HL-60 (cell line): ENCODE measurements around the gene NQO2.

Experiments
- DNase-seq, 2 experiments: peaks; one replicate each; pipeline ENCODE4 v3.0.0-alpha.2; 2010 to 2020; ENCODE audit warnings: low read depth in 1 of 2, low spot score in 1 of 2
- H3K27ac ChIP-seq: fragments of 250-450 bp; sonication (Bioruptor Pico); replicated peaks from 2 replicates; pipeline ENCODE4 v1.5.1; 2020; ENCODE audit warnings: mild to moderate bottlenecking, moderate library complexity
- H3K27me3 ChIP-seq: fragments of 250-450 bp; sonication (Bioruptor Pico); 2 replicates; pipeline ENCODE4 v1.5.1; 2021; ENCODE audit warnings: mild to moderate bottlenecking, moderate library complexity; ENCODE audit not compliant: insufficient read depth, poor library complexity, severe bottlenecking
- H3K4me3 ChIP-seq: replicated peaks from 2 replicates; pipeline ENCODE4 v1.5.1; 2011; ENCODE audit warnings: mild to moderate bottlenecking, control low read depth, low read length; ENCODE audit not compliant: insufficient read depth
- GABPA ChIP-seq: IDR thresholded peaks from 2 replicates; pipeline ENCODE4 v1.6.1; 2012; ENCODE audit warnings: low read depth
- POLR2AphosphoS5 ChIP-seq: IDR thresholded peaks from 2 replicates; pipeline ENCODE4 v1.6.1; 2012; ENCODE audit warnings: low read depth
- SPI1 ChIP-seq: IDR thresholded peaks from 2 replicates; pipeline ENCODE4 v1.6.1; 2012; ENCODE audit warnings: low read depth, mild to moderate bottlenecking, borderline replicate concordance
- TF ChIP-seq, protein P1 (sequence below): IDR thresholded peaks from 2 replicates; pipeline ENCODE4 v1.6.1; 2012; ENCODE audit warnings: low read depth; ENCODE audit not compliant: insufficient replicate concordance
- TF ChIP-seq, protein P2 (sequence below): IDR thresholded peaks from one replicate; pipeline ENCODE4 v1.5.1; 2011; ENCODE audit warnings: low read length, control low read depth, inconsistent platforms; ENCODE audit not compliant: insufficient read depth

NQO2 gene

DNA sequence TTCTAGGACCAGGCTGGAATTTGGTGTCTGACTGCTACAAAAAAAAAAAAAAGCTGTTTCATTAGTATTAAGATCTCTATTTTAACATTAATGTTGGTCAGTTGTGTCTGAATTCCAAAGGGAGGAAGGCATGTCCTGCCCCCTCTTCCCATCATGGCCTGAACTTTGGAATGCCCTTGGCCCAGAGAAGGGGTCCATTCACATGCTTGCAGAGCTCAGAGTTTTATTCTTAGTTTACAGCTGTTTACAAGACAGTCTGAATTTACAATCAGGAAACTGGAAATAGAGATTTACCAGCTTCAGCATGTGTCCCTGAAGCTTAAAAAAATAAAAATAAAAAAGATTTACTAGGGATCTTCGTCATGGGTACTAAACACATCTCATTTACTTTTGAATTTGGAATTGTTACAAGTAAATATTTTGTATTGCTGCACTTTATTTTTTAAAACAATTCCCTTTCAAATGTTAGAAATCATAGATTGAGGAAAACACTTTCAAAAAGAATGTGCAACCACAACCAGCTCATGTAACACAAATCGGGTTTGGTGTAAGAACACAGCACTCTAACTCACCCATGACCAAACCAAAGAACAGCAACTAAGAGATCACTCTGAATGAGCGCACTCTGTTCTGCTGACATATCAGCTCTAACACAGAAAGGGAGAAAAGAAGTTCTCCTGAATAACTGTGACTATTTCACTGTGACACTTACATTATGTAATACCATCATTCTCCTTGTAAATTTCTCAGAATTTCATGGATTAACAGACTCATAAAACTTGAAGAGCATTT is 21.7 kb upstream of the NQO2 start:
- TF ChIP-seq GABPA: no peak
- no peak for TF ChIP-seq SPI1
- TF ChIP-seq POLR2AphosphoS5: no peak
- TF ChIP-seq, protein P1, sequence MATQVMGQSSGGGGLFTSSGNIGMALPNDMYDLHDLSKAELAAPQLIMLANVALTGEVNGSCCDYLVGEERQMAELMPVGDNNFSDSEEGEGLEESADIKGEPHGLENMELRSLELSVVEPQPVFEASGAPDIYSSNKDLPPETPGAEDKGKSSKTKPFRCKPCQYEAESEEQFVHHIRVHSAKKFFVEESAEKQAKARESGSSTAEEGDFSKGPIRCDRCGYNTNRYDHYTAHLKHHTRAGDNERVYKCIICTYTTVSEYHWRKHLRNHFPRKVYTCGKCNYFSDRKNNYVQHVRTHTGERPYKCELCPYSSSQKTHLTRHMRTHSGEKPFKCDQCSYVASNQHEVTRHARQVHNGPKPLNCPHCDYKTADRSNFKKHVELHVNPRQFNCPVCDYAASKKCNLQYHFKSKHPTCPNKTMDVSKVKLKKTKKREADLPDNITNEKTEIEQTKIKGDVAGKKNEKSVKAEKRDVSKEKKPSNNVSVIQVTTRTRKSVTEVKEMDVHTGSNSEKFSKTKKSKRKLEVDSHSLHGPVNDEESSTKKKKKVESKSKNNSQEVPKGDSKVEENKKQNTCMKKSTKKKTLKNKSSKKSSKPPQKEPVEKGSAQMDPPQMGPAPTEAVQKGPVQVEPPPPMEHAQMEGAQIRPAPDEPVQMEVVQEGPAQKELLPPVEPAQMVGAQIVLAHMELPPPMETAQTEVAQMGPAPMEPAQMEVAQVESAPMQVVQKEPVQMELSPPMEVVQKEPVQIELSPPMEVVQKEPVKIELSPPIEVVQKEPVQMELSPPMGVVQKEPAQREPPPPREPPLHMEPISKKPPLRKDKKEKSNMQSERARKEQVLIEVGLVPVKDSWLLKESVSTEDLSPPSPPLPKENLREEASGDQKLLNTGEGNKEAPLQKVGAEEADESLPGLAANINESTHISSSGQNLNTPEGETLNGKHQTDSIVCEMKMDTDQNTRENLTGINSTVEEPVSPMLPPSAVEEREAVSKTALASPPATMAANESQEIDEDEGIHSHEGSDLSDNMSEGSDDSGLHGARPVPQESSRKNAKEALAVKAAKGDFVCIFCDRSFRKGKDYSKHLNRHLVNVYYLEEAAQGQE: no peak
- TF ChIP-seq, protein P2, sequence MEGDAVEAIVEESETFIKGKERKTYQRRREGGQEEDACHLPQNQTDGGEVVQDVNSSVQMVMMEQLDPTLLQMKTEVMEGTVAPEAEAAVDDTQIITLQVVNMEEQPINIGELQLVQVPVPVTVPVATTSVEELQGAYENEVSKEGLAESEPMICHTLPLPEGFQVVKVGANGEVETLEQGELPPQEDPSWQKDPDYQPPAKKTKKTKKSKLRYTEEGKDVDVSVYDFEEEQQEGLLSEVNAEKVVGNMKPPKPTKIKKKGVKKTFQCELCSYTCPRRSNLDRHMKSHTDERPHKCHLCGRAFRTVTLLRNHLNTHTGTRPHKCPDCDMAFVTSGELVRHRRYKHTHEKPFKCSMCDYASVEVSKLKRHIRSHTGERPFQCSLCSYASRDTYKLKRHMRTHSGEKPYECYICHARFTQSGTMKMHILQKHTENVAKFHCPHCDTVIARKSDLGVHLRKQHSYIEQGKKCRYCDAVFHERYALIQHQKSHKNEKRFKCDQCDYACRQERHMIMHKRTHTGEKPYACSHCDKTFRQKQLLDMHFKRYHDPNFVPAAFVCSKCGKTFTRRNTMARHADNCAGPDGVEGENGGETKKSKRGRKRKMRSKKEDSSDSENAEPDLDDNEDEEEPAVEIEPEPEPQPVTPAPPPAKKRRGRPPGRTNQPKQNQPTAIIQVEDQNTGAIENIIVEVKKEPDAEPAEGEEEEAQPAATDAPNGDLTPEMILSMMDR: no peak
- Histone ChIP-seq H3K27ac (no peak overlapping the region), H3K4me3 (no peak overlapping the region), H3K27me3 (no peaks in the 10 kb centered on the region)
- no peak for DNase-seq

DNA sequence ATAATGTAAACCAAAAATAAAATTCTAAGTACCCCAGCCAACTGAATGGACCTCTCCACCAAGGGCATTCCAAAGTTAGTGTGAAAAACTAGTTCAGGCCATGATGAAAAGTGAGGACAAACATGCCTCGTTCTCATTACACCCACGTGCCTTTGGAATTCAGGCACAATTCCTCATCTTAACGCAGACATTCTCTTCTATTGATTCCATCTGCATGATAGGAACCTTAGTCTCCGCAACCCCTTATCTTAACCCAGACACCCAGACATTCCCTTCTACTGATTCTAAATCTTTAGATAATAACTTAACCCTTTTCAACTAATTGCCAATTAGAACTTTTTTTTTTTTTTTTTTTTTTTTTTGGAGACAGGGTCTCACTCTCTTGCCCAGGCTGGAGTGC is 20.8 kb upstream of the NQO2 start:
- no peak for DNase-seq
- Histone ChIP-seq H3K4me3 (no peak overlapping the region), H3K27ac (no peak overlapping the region), H3K27me3 (no peaks in the 10 kb centered on the region)
- TF ChIP-seq GABPA: no peak
- TF ChIP-seq, protein P1: no peak
- TF ChIP-seq, protein P2: no peak

DNA sequence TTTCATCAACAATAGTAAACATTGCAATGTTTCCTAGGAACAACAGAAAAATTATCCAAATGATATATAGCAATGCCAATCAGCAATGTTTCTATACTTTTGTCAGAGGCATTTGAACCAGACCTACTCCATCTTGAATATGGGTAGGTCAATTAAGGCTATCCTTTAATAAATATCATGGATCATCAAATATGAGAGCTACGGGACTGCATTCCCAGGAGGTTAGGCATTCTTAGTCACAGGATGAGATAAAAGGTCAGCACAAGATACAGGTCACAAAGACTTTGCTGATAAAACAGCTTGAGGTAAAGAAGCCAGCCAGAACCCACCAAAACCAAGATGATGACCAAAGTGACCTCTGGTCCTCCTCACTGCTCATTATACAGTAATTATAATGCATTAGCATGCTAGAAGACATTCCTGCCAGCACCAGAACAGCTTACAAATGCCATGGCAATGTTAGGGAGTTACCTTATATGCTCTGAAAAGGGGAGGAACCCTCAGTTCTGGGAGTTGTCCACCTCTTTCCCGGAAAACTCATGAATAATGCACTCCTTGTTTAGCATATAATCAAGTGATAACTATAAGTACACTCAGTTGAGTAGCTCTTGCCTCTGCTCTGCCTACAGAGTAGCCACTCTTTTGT is 19.8 kb upstream of the NQO2 start:
- no peak for TF ChIP-seq GABPA
- no peak for TF ChIP-seq POLR2AphosphoS5
- TF ChIP-seq, protein P2: no peak
- TF ChIP-seq, protein P1: no peak
- TF ChIP-seq SPI1: no peak
- DNase-seq: no peak
- H3K27ac ChIP-seq: no peak overlapping the region
- no peak overlapping the region for H3K4me3 ChIP-seq
- H3K27me3 ChIP-seq: no peaks in the 10 kb centered on the region
